Activated naive CD4-positive, alpha-beta T cell treated with anti-CD3 and anti-CD28 coated beads for 36 hours (primary cell): ENCODE results near the gene GNG2. TPM values are rescaled to one million over a fixed set of nuclear protein-coding genes. Genes with fewer than 3 reads are reported as not detected.

Experiments
- CTCF ChIA-PET: fragments of 350-600 bp; sonication (Branson Sonifier 250); formaldehyde crosslinking; loops from one replicate; lab custom pipeline; 2021; ENCODE audit warnings: antibody characterized with exemption; lab: Charles Lee
- DNase-seq: peaks from one replicate; pipeline ENCODE4 v3.0.0-alpha.2; 2020
- H3K27ac Mint-ChIP-seq: one replicate; pipeline ENCODE4 v1.8.0; 2021; ENCODE audit warnings: mild to moderate bottlenecking, mixed read lengths
- H3K27me3 Mint-ChIP-seq: one replicate; pipeline ENCODE4 v1.8.0; 2021; ENCODE audit warnings: low read depth, mixed read lengths
- H3K36me3 Mint-ChIP-seq: one replicate; pipeline ENCODE4 v1.8.0; 2021; ENCODE audit warnings: low read depth, mixed read lengths
- H3K4me1 Mint-ChIP-seq: one replicate; pipeline ENCODE4 v1.8.0; 2021; ENCODE audit warnings: low read depth, mixed read lengths
- H3K4me3 Mint-ChIP-seq: one replicate; pipeline ENCODE4 v1.8.0; 2021; ENCODE audit warnings: mild to moderate bottlenecking, moderate library complexity, mixed read lengths
- H3K9me3 Mint-ChIP-seq: one replicate; pipeline ENCODE4 v1.8.0; 2021; ENCODE audit warnings: mixed read lengths
- intact Hi-C: fragments of 100-400 bp; cut with micrococcal nuclease; formaldehyde crosslinking; loops from one replicate; pipeline ENCODE4 v1.15.1; 2023
- total RNA-seq, 2 experiments: library from RNA; stranded (reverse); gene quantifications; one replicate each; pipeline ENCODE4 v1.2.3, GENCODE V29; 2021

Gene GNG2
- total RNA-seq, 2 experiments from 2014 or later, result 176 to 181 TPM

GRCh38 chr14:52014601-52015267 lies 154.3 kb downstream of the GNG2 start:
- DNase-seq, result no peak
- intact Hi-C loops, result no loop called here
- Mint-ChIP-seq H3K36me3 (peaks cover 13% of the 10 kb centered on the region), H3K4me1 (no peaks in the 10 kb centered on the region), H3K27me3 (peaks cover 4% of the 10 kb centered on the region), H3K4me3 (no peak overlapping the region), H3K9me3 (no peaks in the 10 kb centered on the region), H3K27ac (no peak overlapping the region)
- CTCF ChIA-PET, result interaction anchor here (0.6 to 1.0 kb wide), 4 partner anchors 19 to 250 kb away, joined by 3 to 4 read pairs (median 4); no protein-coding TSS in a partner anchor

- CTCF ChIA-PET, result interaction anchor here (0.6 to 1.0 kb wide), 4 partner anchors 14 to 254 kb away, joined by 3 to 4 read pairs (median 3); no protein-coding TSS in a partner anchor
- peak; percentile 23 for DNase-seq
- Mint-ChIP-seq H3K27ac (no peak overlapping the region), H3K4me3 (no peak overlapping the region), H3K9me3 (no peaks in the 10 kb centered on the region), H3K4me1 (peaks cover 8% of the 10 kb centered on the region), H3K36me3 (peaks cover 11% of the 10 kb centered on the region), H3K27me3 (peaks cover 4% of the 10 kb centered on the region)
- intact Hi-C loops, result no loop called here
These were observed 155.1 kb downstream of the GNG2 start for GRCh38 chr14:52015411-52016030.

- no peak for DNase-seq
- peaks cover 4% of the 10 kb centered on the region for H3K27me3 Mint-ChIP-seq
- H3K4me1 Mint-ChIP-seq, result peaks cover 30% of the 10 kb centered on the region
- H3K9me3 Mint-ChIP-seq, result no peaks in the 10 kb centered on the region
- intact Hi-C loops, result no loop called here
- no peak overlapping the region for H3K4me3 Mint-ChIP-seq
- H3K36me3 Mint-ChIP-seq, result no peaks in the 10 kb centered on the region
- H3K27ac Mint-ChIP-seq, result no peak overlapping the region
- CTCF ChIA-PET, result no interaction called here
These were observed 157.8 kb downstream of the GNG2 start for GRCh38 chr14:52018252-52018651.

- H3K27ac Mint-ChIP-seq, result no peak overlapping the region
- no peak for DNase-seq
- H3K4me3 Mint-ChIP-seq, result no peak overlapping the region
- CTCF ChIA-PET, result interaction anchor here (4.3 kb wide), 1 partner anchor 25 kb away, joined by 13 read pairs; no protein-coding TSS in a partner anchor
- no peaks in the 10 kb centered on the region for H3K9me3 Mint-ChIP-seq
- H3K27me3 Mint-ChIP-seq, result peaks cover 4% of the 10 kb centered on the region
- peaks cover 30% of the 10 kb centered on the region for H3K4me1 Mint-ChIP-seq
- intact Hi-C loops, result no loop called here
- no peaks in the 10 kb centered on the region for H3K36me3 Mint-ChIP-seq
These were observed 158.6 kb downstream of the GNG2 start for GRCh38 chr14:52018970-52019369.

Other genes starting within 250 kb of the GNG2 start
- gene FRMD6, start 208.7 kb upstream of the GNG2 start, total RNA-seq, result 1 to 10 TPM; 3.0 to 3.2 TPM
- 100 to 1,000 TPM; 255 to 275 TPM for gene RTRAF, start 128.9 kb downstream of the GNG2 start, total RNA-seq
- not detected for gene NID2, start 208.4 kb downstream of the GNG2 start, total RNA-seq